ENCODE results near the gene RAF1.

GRCh38 chr3:12653747-12654146, 10.2 kb downstream of the RAF1 start:
- TF ChIP-seq CTCF (IDR thresholded peaks at IDR 0.05) (no peak), ATF2 (CRISPR knock-in tag; IDR thresholded peaks at IDR 0.05; ENCODE audit: borderline replicate concordance, low read depth) (no peak), ATF1 (CRISPR knock-in tag; IDR thresholded peaks at IDR 0.05) (no peak), NR3C1 (CRISPR knock-in tag; conservative IDR thresholded peaks at IDR 0.05; ENCODE audit: low read depth) (no peak), FOXJ3 (CRISPR knock-in tag; IDR thresholded peaks at IDR 0.05; ENCODE audit: borderline replicate concordance) (no peak), OVOL2 (CRISPR knock-in tag; IDR thresholded peaks at IDR 0.05; ENCODE audit: borderline replicate concordance) (no peak)
